ENCODE data around the gene CAPN9. TPM values are rescaled to one million over a fixed set of nuclear protein-coding genes. Genes with fewer than 3 reads are reported as not detected.

Gene CAPN9
- total RNA-seq, 4 donors from 2014 or later: 13.1 TPM; not detected in 3

DNA sequence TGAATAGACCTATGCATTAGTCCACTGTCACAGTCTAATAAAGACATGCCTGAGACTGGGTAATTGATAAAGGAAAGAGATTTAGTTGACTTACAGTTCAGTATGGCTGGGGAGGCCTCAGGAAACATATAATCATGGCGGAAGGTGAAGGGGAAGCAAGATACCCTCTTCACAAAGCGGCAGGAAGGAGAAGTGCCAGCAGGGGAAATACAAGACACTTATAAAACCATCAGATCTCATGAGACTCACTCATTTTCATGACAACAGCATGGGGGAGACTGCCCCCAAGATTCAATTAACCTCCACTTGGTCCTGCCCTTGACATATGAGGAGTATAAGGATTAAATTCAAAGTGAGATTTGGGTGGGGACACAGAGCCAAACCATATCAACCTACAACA lies 59.4 kb downstream of the CAPN9 start:
- Histone ChIP-seq H3K36me3 (no peaks in the 10 kb centered on the region), H3K27ac (peak overlapping the region in 3 of 4 donors; percentile 41 to 90 (median 83)), H3K9me3 (no peaks in the 10 kb centered on the region), H3K4me3 (no peak overlapping the region), H3K4me1 (peaks cover 0 to 35% (median 14%) of the 10 kb centered on the region in 4 donors), H3K27me3 (no peaks in the 10 kb centered on the region)
- no peak for DNase-seq (ENCODE audit: low spot score in 2 of 2)
- WGBS, 2 donors: 66 to 82% methylated on average over 2 of the region's 2 CpGs
- TF ChIP-seq, protein P1, sequence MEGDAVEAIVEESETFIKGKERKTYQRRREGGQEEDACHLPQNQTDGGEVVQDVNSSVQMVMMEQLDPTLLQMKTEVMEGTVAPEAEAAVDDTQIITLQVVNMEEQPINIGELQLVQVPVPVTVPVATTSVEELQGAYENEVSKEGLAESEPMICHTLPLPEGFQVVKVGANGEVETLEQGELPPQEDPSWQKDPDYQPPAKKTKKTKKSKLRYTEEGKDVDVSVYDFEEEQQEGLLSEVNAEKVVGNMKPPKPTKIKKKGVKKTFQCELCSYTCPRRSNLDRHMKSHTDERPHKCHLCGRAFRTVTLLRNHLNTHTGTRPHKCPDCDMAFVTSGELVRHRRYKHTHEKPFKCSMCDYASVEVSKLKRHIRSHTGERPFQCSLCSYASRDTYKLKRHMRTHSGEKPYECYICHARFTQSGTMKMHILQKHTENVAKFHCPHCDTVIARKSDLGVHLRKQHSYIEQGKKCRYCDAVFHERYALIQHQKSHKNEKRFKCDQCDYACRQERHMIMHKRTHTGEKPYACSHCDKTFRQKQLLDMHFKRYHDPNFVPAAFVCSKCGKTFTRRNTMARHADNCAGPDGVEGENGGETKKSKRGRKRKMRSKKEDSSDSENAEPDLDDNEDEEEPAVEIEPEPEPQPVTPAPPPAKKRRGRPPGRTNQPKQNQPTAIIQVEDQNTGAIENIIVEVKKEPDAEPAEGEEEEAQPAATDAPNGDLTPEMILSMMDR (IDR thresholded peaks at IDR 0.05): no peak
- TF ChIP-seq POLR2A (IDR thresholded peaks at IDR 0.05) (no peak), EP300 (IDR thresholded peaks at IDR 0.05) (no peak)

DNA sequence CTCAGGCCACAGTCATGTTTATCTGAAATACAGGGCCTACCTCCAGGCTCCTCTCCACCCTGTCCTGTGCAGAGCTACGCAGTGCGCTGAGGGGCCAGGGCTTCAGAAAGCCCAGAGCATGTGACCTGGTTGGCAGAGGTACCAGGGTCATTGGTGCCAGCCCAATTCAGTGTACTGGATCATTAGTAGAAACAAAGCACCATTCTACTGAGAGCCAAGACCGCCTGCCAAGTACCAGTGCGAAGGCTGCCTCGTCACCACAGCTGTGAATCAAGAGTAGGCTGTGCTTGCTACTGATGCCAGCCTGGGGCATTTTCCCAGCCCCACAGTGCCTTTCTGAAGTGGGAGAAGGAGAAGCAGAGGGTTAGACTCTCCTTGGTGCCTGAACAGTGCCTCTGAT lies 59.8 kb downstream of the CAPN9 start:
- H3K36me3 ChIP-seq: no peaks in the 10 kb centered on the region
- peaks cover 0 to under 1% (median 0%) of the 10 kb centered on the region in 4 donors for H3K9me3 ChIP-seq
- no peak overlapping the region for H3K4me3 ChIP-seq
- H3K4me1 ChIP-seq: peaks cover 0 to 35% (median 14%) of the 10 kb centered on the region in 4 donors
- 51 to 66% methylated on average over 5 of the region's 5 CpGs for WGBS, 2 donors
- TF ChIP-seq POLR2A (IDR thresholded peaks at IDR 0.05): peak in 1 of 2 donors; percentile 23
- TF ChIP-seq, protein P1 (IDR thresholded peaks at IDR 0.05): no peak
- TF ChIP-seq EP300 (IDR thresholded peaks at IDR 0.05): peak; percentile 42 to 93
- no peaks in the 10 kb centered on the region for H3K27me3 ChIP-seq
- peak in 1 of 2 donors; percentile 35 for DNase-seq (ENCODE audit: low spot score in 2 of 2)
- H3K27ac ChIP-seq: peak overlapping the region; percentile 60 to 90 (median 77)

DNA sequence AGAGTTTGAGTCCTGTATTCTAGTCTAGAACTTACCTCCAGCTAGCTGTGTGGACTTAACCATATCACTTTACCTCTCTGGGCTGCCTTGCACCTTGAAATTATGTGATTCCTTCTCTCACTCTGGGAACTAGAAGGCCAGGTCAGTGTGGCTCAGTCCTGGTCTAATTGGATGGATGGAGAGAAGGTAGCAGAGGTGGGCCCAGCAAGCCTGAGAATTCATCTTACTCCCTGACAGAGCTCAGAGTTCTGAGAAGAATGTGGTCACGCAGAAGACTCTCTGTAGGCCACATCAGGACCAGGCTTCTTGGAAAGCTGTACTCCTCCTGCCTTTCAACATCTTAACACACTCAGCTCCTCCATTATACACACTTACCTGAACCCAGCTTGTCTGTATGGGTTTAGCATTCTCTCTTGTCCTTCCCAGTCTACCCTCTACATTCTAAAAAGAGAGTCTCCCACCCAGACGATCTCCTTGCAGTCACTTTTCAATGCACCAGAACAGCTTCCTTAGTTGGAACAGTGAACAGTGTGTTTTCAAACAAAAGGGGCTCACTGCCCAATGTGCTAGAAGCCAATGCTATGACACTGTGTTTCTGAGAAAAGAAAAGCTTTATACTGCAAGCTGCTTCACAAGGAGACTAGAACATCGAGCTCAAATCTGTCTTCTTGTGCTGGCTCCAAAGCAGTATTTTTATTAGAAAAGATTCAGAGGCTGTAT lies 60.5 kb downstream of the CAPN9 start:
- Histone ChIP-seq H3K4me1 (peaks cover 0 to 35% (median 14%) of the 10 kb centered on the region in 4 donors), H3K27ac (peak overlapping the region; percentile 60 to 90 (median 77)), H3K27me3 (no peaks in the 10 kb centered on the region), H3K36me3 (no peaks in the 10 kb centered on the region), H3K9me3 (peaks cover 0 to 7% (median 0%) of the 10 kb centered on the region in 4 donors), H3K4me3 (no peak overlapping the region)
- 30 to 43% methylated on average over 3 of the region's 3 CpGs for WGBS, 2 donors
- no peak for DNase-seq (ENCODE audit: low spot score in 2 of 2)
- TF ChIP-seq EP300 (IDR thresholded peaks at IDR 0.05): peak in 1 of 2 donors; percentile 80
- TF ChIP-seq, protein P1 (IDR thresholded peaks at IDR 0.05): no peak

DNA sequence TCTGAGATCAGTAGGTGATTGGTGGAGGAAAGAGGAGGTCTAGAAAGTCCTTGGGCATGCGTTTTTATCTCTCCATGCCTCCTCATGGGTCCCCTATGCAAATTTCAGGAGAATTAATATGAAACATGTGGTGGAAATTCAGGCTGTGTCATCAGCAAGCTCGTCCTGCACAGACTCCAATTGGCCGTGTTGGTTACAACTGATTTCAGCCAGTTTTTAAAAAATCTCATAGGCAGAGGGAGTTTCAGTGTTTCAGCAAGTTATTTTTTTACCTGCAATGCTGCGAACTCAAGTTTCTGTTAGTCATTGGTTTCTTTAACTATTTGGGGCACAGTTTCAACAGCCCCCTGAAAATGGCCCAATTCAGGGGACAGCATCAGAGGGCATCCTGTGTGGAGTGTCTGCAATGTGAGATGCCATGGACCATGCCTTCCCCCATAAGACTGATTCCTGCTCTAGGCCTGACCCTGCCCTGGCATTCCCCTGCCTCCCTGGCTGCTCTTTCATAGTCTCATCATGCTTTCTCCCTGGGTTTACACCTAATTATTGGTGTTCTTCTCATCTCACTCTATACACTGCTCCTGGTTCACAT lies 61.2 kb downstream of the CAPN9 start:
- TF ChIP-seq EP300 (IDR thresholded peaks at IDR 0.05) (peak in 1 of 2 donors; percentile 4), POLR2A (IDR thresholded peaks at IDR 0.05) (no peak)
- TF ChIP-seq, protein P1 (IDR thresholded peaks at IDR 0.05): no peak
- peaks cover 0 to 11% (median 0%) of the 10 kb centered on the region in 4 donors for H3K9me3 ChIP-seq
- H3K4me3 ChIP-seq: no peak overlapping the region
- H3K36me3 ChIP-seq: no peaks in the 10 kb centered on the region
- WGBS, 2 donors: 12 to 40% methylated on average over 4 of the region's 4 CpGs
- no peak for DNase-seq (ENCODE audit: low spot score in 2 of 2)
- H3K4me1 ChIP-seq: peaks cover 0 to 35% (median 14%) of the 10 kb centered on the region in 4 donors
- H3K27ac ChIP-seq: peak overlapping the region; percentile 61 to 90 (median 77)
- H3K27me3 ChIP-seq: no peaks in the 10 kb centered on the region

Measured in tibial nerve (tissue), 4 donors.